Breast epithelium (tissue), 4 donors: ENCODE measurements around the gene HRK. TPM values are rescaled to one million over a fixed set of nuclear protein-coding genes. Genes with fewer than 3 reads are reported as not detected.

Experiments
- DNase-seq, 2 donors: peaks; one replicate each; pipeline ENCODE4 v3.0.0-alpha.2; 2019; ENCODE audit warnings: low spot score in 2 of 2
- H3K27ac ChIP-seq, 2 donors: fragments of 200-600 bp; sonication (generic) in 1 of 2; one replicate each; pipeline ENCODE4 v1.5.1; 2016 to 2019; ENCODE audit warnings: mild to moderate bottlenecking in 1 of 2
- H3K27me3 ChIP-seq, 2 donors: fragments of 200-600 bp; sonication (generic) in 1 of 2; one replicate each; pipeline versions ENCODE4 v1.5.1 to v1.6.0; 2017 to 2019; ENCODE audit warnings: control low read depth in 1 of 2, mild to moderate bottlenecking in 1 of 2
- H3K36me3 ChIP-seq: fragments of 200-600 bp; one replicate; pipeline ENCODE4 v1.5.1; 2019
- H3K4me1 ChIP-seq, 2 donors: fragments of 200-600 bp; sonication (generic); one replicate each; pipeline ENCODE4 v1.5.1; 2016 to 2019; ENCODE audit warnings: control low read depth in 1 of 2
- H3K4me3 ChIP-seq, 3 donors: fragments of 200-600 bp; sonication (generic); 1 replicate in 2 of 3; 2 replicates in 1 of 3; pipeline ENCODE4 v1.5.1; 2016 to 2019; ENCODE audit warnings: mild to moderate bottlenecking in 3 of 3, moderate library complexity in 2 of 3
- H3K9me3 ChIP-seq, 2 donors: fragments of 200-600 bp; sonication (generic) in 1 of 2; one replicate each; pipeline ENCODE4 v1.5.1; 2016 to 2019; ENCODE audit warnings: control low read depth in 1 of 2
- CTCF ChIP-seq, 3 donors: fragments of 450-650 bp; IDR thresholded peaks; one replicate each; pipeline ENCODE4 v1.5.1; 2016 to 2017; ENCODE audit warnings: antibody characterized with exemption in 3 of 3, mild to moderate bottlenecking in 3 of 3, moderate library complexity in 3 of 3
- POLR2A ChIP-seq: fragments of 450-650 bp; IDR thresholded peaks from one replicate; pipeline ENCODE4 v1.6.1; 2016; ENCODE audit warnings: antibody characterized with exemption, mild to moderate bottlenecking, moderate library complexity
- POLR2AphosphoS5 ChIP-seq, 3 donors: sonication (generic); formaldehyde crosslinking; IDR thresholded peaks; one replicate each; pipeline ENCODE4 v1.6.1; 2017; ENCODE audit warnings: antibody characterized with exemption in 3 of 3
- intact Hi-C: fragments of 100-400 bp; cut with DNase I; formaldehyde crosslinking; loops from one replicate; pipeline ENCODE4 v1.15.1; 2023; ENCODE audit warnings: low total_unique reads
- total RNA-seq, 3 donors: library from RNA; depleted of rRNA; stranded (reverse); fragments of >200 nt; gene quantifications; one replicate each; pipeline ENCODE4 v1.1.0, GENCODE V29; 2016

HRK gene
- total RNA-seq, 3 donors from 2014 or later: 0.15 to 0.33 (median 0.16) TPM

- no peak for DNase-seq
- intact Hi-C loops: no loop called here
- Histone ChIP-seq H3K4me3 (no peak overlapping the region), H3K27me3 (peaks cover 0 to 5% of the 10 kb centered on the region in 2 donors), H3K9me3 (no peaks in the 10 kb centered on the region), H3K27ac (no peak overlapping the region), H3K4me1 (no peaks in the 10 kb centered on the region), H3K36me3 (no peaks in the 10 kb centered on the region)
- TF ChIP-seq CTCF (IDR thresholded peaks at IDR 0.05) (no peak), POLR2A (no peak), POLR2AphosphoS5 (IDR thresholded peaks at IDR 0.05) (no peak)
Observed at GRCh38 chr12:116855744-116856470, 25.3 kb downstream of the HRK start.

GRCh38 chr12:116853507-116853906 lies 27.7 kb downstream of the HRK start:
- no peak for TF ChIP-seq CTCF (IDR thresholded peaks at IDR 0.05)
- no peak for TF ChIP-seq POLR2A
- TF ChIP-seq POLR2AphosphoS5 (IDR thresholded peaks at IDR 0.05): no peak
- DNase-seq: no peak

GRCh38 chr12:116852303-116852702 lies 28.9 kb downstream of the HRK start:
- peaks cover 0 to 5% of the 10 kb centered on the region in 2 donors for H3K27me3 ChIP-seq
- H3K36me3 ChIP-seq: no peaks in the 10 kb centered on the region
- no peak overlapping the region for H3K4me3 ChIP-seq
- no peaks in the 10 kb centered on the region for H3K9me3 ChIP-seq
- intact Hi-C loops: no loop called here
- H3K27ac ChIP-seq: no peak overlapping the region
- no peaks in the 10 kb centered on the region for H3K4me1 ChIP-seq
- no peak for DNase-seq
- no peak for TF ChIP-seq POLR2A
- TF ChIP-seq CTCF (IDR thresholded peaks at IDR 0.05): no peak
- TF ChIP-seq POLR2AphosphoS5 (IDR thresholded peaks at IDR 0.05): no peak

More at GRCh38 chr12:116853507-116853906, 27.7 kb downstream of the HRK start:
- intact Hi-C loops: no loop called here
- Histone ChIP-seq H3K27ac (no peak overlapping the region), H3K36me3 (no peaks in the 10 kb centered on the region), H3K4me1 (no peaks in the 10 kb centered on the region), H3K4me3 (no peak overlapping the region), H3K27me3 (peaks cover 0 to 5% of the 10 kb centered on the region in 2 donors), H3K9me3 (no peaks in the 10 kb centered on the region)

- intact Hi-C loops: no loop called here
- Histone ChIP-seq H3K4me1 (no peaks in the 10 kb centered on the region), H3K4me3 (no peak overlapping the region), H3K27me3 (no peaks in the 10 kb centered on the region), H3K36me3 (no peaks in the 10 kb centered on the region), H3K9me3 (no peaks in the 10 kb centered on the region), H3K27ac (no peak overlapping the region)
- TF ChIP-seq CTCF (IDR thresholded peaks at IDR 0.05): no peak
- no peak for TF ChIP-seq POLR2A
- no peak for TF ChIP-seq POLR2AphosphoS5 (IDR thresholded peaks at IDR 0.05)
- DNase-seq: no peak
Observed at GRCh38 chr12:116849216-116849615, 32.0 kb downstream of the HRK start.

- H3K4me1 ChIP-seq: no peaks in the 10 kb centered on the region
- H3K27ac ChIP-seq: no peak overlapping the region
- no peak for DNase-seq
- TF ChIP-seq POLR2A (no peak), CTCF (IDR thresholded peaks at IDR 0.05) (no peak), POLR2AphosphoS5 (IDR thresholded peaks at IDR 0.05) (no peak)
- intact Hi-C loops: no loop called here
- no peaks in the 10 kb centered on the region for H3K27me3 ChIP-seq
- no peaks in the 10 kb centered on the region for H3K9me3 ChIP-seq
- H3K36me3 ChIP-seq: no peaks in the 10 kb centered on the region
- H3K4me3 ChIP-seq: no peak overlapping the region
Observed at GRCh38 chr12:116843085-116843484, 38.2 kb downstream of the HRK start.
